Neural cell (in vitro differentiated cells): Measurements from ENCODE around the gene NKD1.

Experiments used
- CTCF ChIP-seq: fragments of 450-650 bp; IDR thresholded peaks from 2 replicates; pipeline ENCODE4 v1.5.1; 2014; ENCODE audit warnings: antibody characterized with exemption, mild to moderate bottlenecking, moderate library complexity; ENCODE audit not compliant: poor library complexity, severe bottlenecking
- EP300 ChIP-seq: fragments of 450-650 bp; conservative IDR thresholded peaks from 2 replicates; pipeline ENCODE4 v1.6.1; 2014; ENCODE audit warnings: antibody characterized with exemption, mild to moderate bottlenecking, moderate library complexity; ENCODE audit not compliant: poor library complexity, severe bottlenecking
- EZH2 ChIP-seq: fragments of 200-600, 300-800 bp; shearing (Covaris generic), sonication (generic); IDR thresholded peaks from 2 replicates; pipeline ENCODE4 v1.6.1; 2014; ENCODE audit warnings: antibody characterized with exemption, low read length, borderline replicate concordance, mild to moderate bottlenecking; ENCODE audit not compliant: insufficient read depth, poor library complexity, severe bottlenecking
- MXI1 ChIP-seq: fragments of 450-650 bp; conservative IDR thresholded peaks from 2 replicates; pipeline ENCODE4 v1.6.1; 2014; ENCODE audit warnings: antibody characterized with exemption, mild to moderate bottlenecking; ENCODE audit not compliant: poor library complexity, severe bottlenecking
- POLR2AphosphoS5 ChIP-seq: IDR thresholded peaks from 2 replicates; pipeline ENCODE4 v1.6.1; 2012
- REST ChIP-seq: IDR thresholded peaks from 2 replicates; pipeline ENCODE4 v1.6.1; 2012; ENCODE audit warnings: borderline replicate concordance
- SMC3 ChIP-seq: fragments of 450-650 bp; conservative IDR thresholded peaks from 2 replicates; pipeline ENCODE4 v1.6.1; 2014; ENCODE audit warnings: antibody characterized with exemption, mild to moderate bottlenecking, moderate library complexity; ENCODE audit not compliant: poor library complexity
- TAF1 ChIP-seq: IDR thresholded peaks from 2 replicates; pipeline ENCODE4 v1.6.1; 2012; ENCODE audit warnings: low read depth

- TF ChIP-seq CTCF (no peak), EP300 (no peak), TAF1 (no peak), EZH2 (no peak), POLR2AphosphoS5 (no peak), REST (no peak), MXI1 (no peak), SMC3 (no peak)
Observed at GRCh38 chr16:50676684-50677225, 128.6 kb downstream of the NKD1 start.
